A673 (cell line): Measurements from ENCODE around the gene MYO5B. TPM values are rescaled to one million over a fixed set of nuclear protein-coding genes. Genes with fewer than 3 reads are reported as not detected.

ENCODE experiments used
- BruUV-seq: library from RNA; stranded (reverse); fragments of 400-500 nt; replicated peaks from 2 replicates; lab custom pipeline; 2021; lab: Mats Ljungman, UMichigan
- CTCF ChIA-PET: fragments of 300-600 bp; sonication (Branson Sonifier 250); formaldehyde crosslinking; loops from one replicate; lab custom pipeline; 2022; ENCODE audit warnings: antibody characterized with exemption; lab: Charles Lee
- POLR2A ChIA-PET: fragments of 300-600 bp; sonication (Branson Sonifier 250); formaldehyde crosslinking; loops from one replicate; lab custom pipeline; 2022; ENCODE audit warnings: antibody characterized with exemption; ENCODE audit not compliant: low non-redundant PET; lab: Charles Lee
- DNase-seq: peaks from one replicate; pipeline ENCODE4 v3.0.0-alpha.2; 2015; ENCODE audit warnings: low spot score
- H3K27ac ChIP-seq: fragments of 200-600 bp; sonication (generic); 2 replicates; pipeline ENCODE4 v1.5.1; 2016; ENCODE audit warnings: mixed run types, low read depth, mild to moderate bottlenecking, mixed read lengths, antibody characterized with exemption, low read length; ENCODE audit not compliant: poor library complexity, severe bottlenecking
- H3K27me3 ChIP-seq: fragments of 200-600 bp; sonication (generic); replicated peaks from 2 replicates; pipeline ENCODE4 v1.6.1; 2017; ENCODE audit warnings: mixed run types, low read depth, mild to moderate bottlenecking, mixed read lengths, antibody characterized with exemption, low read length; ENCODE audit not compliant: insufficient read depth, poor library complexity
- H3K36me3 ChIP-seq: fragments of 200-600 bp; sonication (generic); 2 replicates; pipeline ENCODE4 v1.6.1; 2016; ENCODE audit warnings: mixed run types, mild to moderate bottlenecking, mixed read lengths, antibody characterized with exemption, low read length; ENCODE audit not compliant: insufficient read depth, poor library complexity, severe bottlenecking
- H3K4me1 ChIP-seq: fragments of 200-600 bp; sonication (generic); 2 replicates; pipeline ENCODE4 v1.6.1; 2017; ENCODE audit warnings: mixed run types, mild to moderate bottlenecking, mixed read lengths, antibody characterized with exemption, low read length; ENCODE audit not compliant: insufficient read depth, poor library complexity, severe bottlenecking
- H3K4me3 ChIP-seq: fragments of 200-600 bp; sonication (generic); 2 replicates; pipeline ENCODE4 v1.5.1; 2016; ENCODE audit warnings: low read depth, mixed run types, mild to moderate bottlenecking, mixed read lengths, low read length; ENCODE audit not compliant: poor library complexity, severe bottlenecking
- H3K9me3 ChIP-seq: fragments of 200-600 bp; sonication (generic); 2 replicates; pipeline ENCODE4 v1.6.1; 2016; ENCODE audit warnings: mixed run types, low read depth, mild to moderate bottlenecking, mixed read lengths, antibody characterized with exemption, low read length; ENCODE audit not compliant: poor library complexity, severe bottlenecking
- EZH2 ChIP-seq: fragments of 200-600 bp; sonication (generic); IDR thresholded peaks from 2 replicates; pipeline ENCODE4 v1.6.1; 2017; ENCODE audit warnings: borderline replicate concordance, low read depth, mild to moderate bottlenecking, mixed read lengths, antibody characterized with exemption, low read length; ENCODE audit not compliant: poor library complexity, severe bottlenecking
- intact Hi-C: fragments of 100-400 bp; cut with micrococcal nuclease; formaldehyde crosslinking; loops from one replicate; pipeline ENCODE4 v1.10.0; 2022; ENCODE audit not compliant: unreplicated experiment
- total RNA-seq: library from RNA; stranded (reverse); gene quantifications from 2 replicates; pipeline ENCODE4 v1.2.3, GENCODE V29; 2021
- TF ChIP-seq, protein P1 (sequence below): fragments of 300-800, 200-600 bp; sonication (generic); conservative IDR thresholded peaks from 2 replicates; pipeline ENCODE4 v1.5.1; 2017; ENCODE audit warnings: low read depth, mild to moderate bottlenecking, antibody characterized with exemption, low read length, moderate library complexity, mixed read lengths

The MYO5B gene
- total RNA-seq, 1 experiment from 2014 or later: 0.30 TPM

DNA sequence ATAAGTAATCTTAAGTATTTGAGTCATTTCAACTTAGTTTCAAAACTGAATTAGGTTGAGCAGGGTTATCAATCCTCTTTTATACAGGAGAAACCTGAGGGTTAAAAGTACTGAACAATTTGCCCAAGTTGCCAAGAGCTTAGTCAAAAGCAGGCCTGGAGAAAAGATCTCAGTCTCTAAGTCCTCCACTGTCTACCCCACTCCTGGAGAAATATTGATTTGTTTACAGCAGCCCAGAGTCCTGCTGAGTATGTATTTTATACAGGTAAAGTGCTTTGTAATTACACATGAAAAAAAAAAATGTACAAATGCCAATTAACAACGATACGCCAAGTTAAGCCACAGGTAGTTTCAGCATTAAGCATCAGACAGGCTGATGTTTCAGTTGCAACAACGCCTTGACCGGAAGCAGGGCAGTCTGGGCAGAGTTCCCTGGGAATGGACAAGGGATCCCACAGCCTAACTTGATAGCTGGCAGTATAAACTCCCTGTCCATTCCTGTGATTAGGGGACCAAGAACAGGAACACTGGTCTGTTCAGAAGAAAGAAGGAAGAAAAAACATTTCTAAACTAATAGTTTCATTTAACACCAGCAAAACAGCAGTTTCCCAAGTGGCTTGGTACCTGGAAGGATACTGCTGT lies 132.9 kb downstream of the MYO5B start:
- Histone ChIP-seq H3K9me3 (no peaks in the 10 kb centered on the region), H3K36me3 (no peaks in the 10 kb centered on the region), H3K4me3 (no peak overlapping the region), H3K27ac (no peak overlapping the region), H3K27me3 (peaks cover 65% of the 10 kb centered on the region), H3K4me1 (no peaks in the 10 kb centered on the region)
- no peak for TF ChIP-seq EZH2
- TF ChIP-seq, protein P1, sequence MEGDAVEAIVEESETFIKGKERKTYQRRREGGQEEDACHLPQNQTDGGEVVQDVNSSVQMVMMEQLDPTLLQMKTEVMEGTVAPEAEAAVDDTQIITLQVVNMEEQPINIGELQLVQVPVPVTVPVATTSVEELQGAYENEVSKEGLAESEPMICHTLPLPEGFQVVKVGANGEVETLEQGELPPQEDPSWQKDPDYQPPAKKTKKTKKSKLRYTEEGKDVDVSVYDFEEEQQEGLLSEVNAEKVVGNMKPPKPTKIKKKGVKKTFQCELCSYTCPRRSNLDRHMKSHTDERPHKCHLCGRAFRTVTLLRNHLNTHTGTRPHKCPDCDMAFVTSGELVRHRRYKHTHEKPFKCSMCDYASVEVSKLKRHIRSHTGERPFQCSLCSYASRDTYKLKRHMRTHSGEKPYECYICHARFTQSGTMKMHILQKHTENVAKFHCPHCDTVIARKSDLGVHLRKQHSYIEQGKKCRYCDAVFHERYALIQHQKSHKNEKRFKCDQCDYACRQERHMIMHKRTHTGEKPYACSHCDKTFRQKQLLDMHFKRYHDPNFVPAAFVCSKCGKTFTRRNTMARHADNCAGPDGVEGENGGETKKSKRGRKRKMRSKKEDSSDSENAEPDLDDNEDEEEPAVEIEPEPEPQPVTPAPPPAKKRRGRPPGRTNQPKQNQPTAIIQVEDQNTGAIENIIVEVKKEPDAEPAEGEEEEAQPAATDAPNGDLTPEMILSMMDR: no peak
- ChIA-PET CTCF (no interaction called here), POLR2A (no interaction called here)
- BruUV-seq: no TSS peak
- no peak for DNase-seq
- intact Hi-C loops: no loop called here

DNA sequence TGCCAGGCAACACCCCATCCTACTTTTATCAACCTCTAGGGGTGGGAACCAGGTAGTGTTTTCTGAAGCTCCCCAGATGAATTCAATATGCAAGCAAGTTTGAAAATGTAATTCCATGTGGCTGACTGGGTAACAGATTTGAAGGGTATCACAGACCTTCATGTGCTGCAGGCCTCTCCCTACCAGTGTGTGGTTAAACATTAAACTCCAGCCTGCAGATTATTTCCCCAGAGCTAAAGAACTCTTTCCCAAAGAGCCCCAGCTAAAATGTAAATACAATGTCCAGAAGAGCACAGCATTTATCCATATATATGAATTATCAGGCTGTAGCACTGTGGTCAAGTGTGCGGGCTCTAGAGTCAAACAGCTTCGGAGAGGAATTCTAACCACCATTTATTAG lies 134.1 kb downstream of the MYO5B start:
- Histone ChIP-seq H3K27me3 (peaks cover 65% of the 10 kb centered on the region), H3K36me3 (no peaks in the 10 kb centered on the region), H3K27ac (no peak overlapping the region), H3K4me3 (no peak overlapping the region), H3K4me1 (no peaks in the 10 kb centered on the region), H3K9me3 (no peaks in the 10 kb centered on the region)
- TF ChIP-seq, protein P1: no peak
- no peak for TF ChIP-seq EZH2
- POLR2A ChIA-PET: no interaction called here
- no peak for DNase-seq
- BruUV-seq: no TSS peak
- intact Hi-C loops: no loop called here
- CTCF ChIA-PET: no interaction called here

DNA sequence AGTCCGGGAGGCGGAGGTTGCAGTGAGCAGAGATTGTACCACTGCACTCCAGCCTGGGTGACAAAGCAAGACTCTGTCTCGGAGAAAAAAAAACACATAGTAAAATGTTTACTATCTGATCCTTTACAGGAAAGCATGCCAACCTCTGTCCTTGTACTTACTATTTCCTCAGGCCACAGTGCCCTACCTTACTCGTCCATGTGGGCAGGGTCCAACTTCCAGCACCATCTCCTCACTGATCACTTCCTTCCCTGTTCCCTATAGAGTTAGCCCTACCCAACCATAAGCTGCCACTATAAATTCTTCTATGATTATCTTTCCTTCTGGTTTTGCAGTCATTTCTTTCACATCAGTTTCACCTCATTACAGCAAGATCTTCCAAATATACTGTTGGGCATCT lies 136.2 kb downstream of the MYO5B start:
- BruUV-seq: no TSS peak
- POLR2A ChIA-PET: no interaction called here

More for the DNA sequence above, 136.2 kb downstream of the MYO5B start:
- Histone ChIP-seq H3K4me1 (no peaks in the 10 kb centered on the region), H3K27me3 (peaks cover 61% of the 10 kb centered on the region), H3K36me3 (no peaks in the 10 kb centered on the region), H3K4me3 (no peak overlapping the region), H3K27ac (no peak overlapping the region), H3K9me3 (no peaks in the 10 kb centered on the region)
- DNase-seq: no peak
- intact Hi-C loops: no loop called here
- CTCF ChIA-PET: no interaction called here
- TF ChIP-seq EZH2: no peak
- TF ChIP-seq, protein P1: no peak
